Activated effector memory CD4-positive, alpha-beta T cell treated with anti-CD3 and anti-CD28 coated beads, Interleukin-2, amount 50 U/mL, for 16 hours (primary cell): ENCODE results near the gene KRT86.

Experiments
- DNase-seq: peaks from one replicate; pipeline ENCODE4 v3.0.0-alpha.2; 2020

KRT86 gene

DNA sequence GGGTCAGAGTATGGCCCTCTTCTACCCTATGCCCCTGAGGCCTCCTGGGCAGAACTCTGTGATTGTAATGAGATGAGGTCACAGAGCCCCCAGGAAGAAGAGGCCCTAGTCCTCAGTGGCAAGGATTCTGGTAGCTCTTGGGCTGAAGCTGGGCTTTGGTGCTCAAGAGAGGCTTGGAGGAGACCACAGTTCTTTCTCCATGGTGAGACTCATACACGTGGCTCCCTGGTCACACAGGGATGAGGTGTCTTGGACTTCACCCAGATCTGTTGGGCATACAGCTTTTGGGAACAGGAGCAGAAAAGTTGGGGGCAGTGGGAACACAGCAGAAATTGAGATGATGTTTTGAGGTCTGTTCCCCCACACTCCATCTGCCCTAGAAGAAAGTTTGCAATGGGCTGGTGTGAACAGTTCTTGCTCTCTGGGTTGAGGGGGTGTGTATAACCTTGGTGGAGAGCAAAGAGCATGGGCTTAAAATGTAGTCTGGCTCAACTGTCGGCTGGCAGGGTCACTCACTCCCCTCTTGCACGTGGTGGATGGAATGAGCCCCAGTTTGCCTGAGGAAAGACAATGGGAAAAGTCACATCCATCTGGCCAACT is at the start of gene KRT86:
Gene KRT86 (plus strand): TSS at position 125 of the 600 bp plus-strand sequence. CDS start 27,272 bp downstream, outside the sequence.
- no peak for DNase-seq

DNA sequence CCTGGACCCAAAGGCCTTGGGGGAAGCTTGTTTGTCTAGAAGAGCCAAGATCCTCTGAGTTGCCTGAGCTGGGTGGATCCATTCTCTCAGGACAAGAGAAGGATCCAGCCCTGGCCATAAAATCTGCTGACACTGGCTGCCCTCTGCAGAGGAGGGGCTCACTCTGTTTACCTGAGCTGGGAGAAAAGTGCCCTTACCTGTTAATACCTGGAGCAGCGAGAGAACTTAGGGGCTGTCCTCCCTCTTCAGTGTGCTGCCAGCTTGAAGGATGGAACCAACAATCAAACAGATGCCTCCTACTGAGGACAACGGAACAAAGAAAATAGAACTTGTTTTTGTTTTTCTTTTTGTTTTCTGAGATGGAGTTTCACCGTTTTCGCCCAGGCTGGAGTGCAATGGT is 48.7 kb upstream of the KRT86 start:
- no peak for DNase-seq

DNA sequence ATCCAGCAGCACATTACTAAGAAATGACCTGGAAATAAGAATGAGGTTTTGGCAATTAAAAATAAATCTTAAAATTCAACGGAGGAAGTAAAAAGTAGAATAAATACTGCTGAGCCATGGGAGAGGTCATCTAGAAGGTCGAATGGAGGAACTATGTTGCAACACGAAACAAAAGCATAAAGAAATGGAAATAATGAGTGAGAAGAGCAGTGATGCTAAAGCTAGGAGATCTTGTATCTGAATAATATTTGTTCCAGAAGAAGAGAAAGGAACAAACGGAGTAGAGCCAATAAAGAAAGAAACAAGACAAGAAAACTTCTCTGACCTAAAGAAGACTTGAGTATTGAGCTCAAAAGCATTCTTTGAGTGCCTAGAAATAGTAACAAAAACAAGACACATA is 48.0 kb upstream of the KRT86 start:
- DNase-seq, result no peak

DNA sequence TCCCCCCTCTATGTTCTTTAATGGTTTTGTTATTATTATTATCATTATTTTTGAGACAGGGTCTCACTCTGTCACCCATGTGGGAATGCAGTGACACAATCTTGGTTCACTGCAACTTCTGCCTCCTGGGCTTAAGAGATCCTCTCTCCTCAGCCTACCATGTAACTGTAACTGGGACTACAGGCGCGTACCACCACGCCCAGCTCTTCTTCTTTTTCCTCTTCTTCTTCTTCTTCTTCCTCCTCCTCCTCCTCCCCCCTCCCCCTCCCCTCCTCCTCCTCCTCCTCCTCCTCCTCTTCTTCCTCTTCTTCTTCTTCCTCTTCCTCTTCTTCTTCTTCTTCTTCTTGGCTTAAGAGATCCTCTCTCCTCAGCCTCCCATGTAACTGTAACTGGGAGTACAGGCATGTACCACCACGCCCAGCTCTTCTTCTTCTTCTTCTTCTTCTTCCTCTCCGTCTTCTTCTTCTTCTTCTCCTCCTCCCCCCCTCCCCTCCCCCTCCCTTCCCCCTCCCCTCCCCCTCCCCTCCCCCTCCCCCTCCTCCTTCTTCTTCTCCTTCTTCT is 46.8 kb upstream of the KRT86 start:
- DNase-seq, result no peak

DNA sequence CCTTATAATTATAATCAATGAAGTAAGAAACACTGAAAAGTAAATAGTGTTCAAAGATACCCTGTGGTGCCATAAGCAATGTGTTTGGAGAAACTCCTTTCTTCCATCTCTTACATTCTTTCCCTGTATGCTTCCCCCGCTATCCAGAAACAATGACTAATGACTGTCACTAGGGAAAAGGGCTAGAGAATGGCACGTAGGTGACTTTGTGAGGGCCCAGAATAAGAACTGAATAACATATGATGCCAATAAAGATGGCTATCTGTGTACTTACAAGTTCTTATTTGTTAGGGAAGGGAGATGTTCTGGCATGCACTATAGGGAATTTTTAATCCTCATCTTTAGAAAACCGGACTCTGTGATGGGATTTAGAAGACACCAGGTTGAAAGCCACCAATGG is 46.1 kb upstream of the KRT86 start:
- DNase-seq, result no peak

DNA sequence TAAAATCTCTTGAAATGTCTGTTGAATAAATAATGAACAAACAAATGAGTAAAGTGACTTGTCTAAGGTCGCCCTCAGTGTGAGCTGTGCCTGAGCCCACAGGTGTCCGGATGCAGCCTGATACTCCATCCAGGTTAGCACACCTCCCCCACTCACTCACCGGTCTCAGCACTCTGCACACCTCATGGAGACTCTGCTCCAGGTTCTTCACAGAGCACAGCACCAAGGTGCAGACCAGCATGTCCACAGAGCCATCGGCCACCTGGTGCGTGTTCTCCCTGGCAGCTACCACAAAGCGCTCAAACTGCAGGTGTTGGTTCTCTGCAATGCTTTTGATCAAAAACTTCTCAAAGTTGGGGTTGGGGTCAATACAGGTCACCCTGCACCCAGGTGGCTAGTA is 45.5 kb upstream of the KRT86 start:
- no peak for DNase-seq

DNA sequence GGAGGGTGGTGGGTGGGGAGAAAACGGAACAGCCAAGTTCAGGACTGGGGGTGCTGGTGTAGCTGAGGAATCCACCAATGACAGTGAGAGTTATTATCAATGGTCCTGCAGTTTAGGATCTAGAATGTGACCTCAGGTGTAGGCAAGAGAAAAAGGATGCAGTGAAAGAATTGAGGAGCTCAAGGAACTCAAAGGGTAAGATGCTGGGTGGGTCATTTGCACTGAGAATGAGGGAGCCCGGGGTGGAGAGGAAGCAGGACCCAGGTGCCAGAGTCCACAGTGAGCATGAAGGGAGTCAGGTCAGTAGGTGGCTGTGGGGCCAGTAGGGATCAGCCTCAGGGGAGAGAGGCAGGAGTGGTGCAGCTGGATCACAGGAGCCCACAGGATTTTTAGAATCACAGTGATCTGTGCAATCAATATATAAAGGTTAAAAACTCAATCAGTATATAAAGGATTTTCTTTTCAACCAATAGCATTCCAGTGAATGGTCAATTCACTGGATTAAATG is 44.6 kb upstream of the KRT86 start:
- DNase-seq, result no peak

DNA sequence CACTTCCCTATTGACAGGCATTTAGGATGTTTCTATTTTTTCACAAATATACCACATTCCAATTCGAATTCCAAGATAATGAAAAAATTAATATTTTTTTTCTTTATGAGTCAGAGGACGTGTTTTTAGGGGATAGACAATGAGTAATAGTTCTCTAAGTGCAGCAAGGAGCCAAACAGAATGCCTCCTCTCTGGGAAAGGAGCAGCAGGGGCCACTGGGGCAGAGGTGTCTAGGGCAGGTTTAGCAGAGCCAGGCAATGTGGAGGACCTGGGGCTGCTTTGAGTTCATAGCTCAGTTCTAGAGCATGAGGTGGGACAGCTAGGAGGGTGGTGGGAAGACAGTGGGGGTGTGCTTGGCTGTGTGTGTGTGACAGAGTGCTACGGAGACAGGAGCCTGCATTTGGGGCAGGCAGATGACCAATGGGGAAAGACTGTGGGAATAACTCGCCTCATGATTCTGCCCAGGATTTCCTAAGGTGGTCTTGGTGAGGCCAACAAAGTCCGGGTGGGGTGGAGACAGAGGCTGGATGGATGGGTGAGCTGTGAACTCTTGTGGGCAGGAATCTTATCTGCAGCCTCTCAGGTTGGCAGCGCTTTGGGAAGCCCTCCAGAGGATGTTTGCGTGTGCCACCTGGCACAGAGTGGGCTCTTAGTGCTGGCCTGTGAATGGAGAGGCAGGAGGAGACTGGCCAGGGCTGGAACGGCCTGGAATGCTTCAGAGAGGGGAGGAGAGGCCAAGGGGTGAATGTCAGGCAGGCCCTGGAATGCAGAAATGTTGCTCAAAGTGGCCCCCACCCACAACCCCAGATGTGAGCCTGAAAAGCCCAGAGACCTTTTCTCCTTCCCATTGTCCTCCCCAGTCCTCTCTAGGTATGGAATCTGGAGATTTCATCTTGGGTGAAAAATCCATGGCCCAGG is 43.8 kb upstream of the KRT86 start:
- DNase-seq, result no peak

DNA sequence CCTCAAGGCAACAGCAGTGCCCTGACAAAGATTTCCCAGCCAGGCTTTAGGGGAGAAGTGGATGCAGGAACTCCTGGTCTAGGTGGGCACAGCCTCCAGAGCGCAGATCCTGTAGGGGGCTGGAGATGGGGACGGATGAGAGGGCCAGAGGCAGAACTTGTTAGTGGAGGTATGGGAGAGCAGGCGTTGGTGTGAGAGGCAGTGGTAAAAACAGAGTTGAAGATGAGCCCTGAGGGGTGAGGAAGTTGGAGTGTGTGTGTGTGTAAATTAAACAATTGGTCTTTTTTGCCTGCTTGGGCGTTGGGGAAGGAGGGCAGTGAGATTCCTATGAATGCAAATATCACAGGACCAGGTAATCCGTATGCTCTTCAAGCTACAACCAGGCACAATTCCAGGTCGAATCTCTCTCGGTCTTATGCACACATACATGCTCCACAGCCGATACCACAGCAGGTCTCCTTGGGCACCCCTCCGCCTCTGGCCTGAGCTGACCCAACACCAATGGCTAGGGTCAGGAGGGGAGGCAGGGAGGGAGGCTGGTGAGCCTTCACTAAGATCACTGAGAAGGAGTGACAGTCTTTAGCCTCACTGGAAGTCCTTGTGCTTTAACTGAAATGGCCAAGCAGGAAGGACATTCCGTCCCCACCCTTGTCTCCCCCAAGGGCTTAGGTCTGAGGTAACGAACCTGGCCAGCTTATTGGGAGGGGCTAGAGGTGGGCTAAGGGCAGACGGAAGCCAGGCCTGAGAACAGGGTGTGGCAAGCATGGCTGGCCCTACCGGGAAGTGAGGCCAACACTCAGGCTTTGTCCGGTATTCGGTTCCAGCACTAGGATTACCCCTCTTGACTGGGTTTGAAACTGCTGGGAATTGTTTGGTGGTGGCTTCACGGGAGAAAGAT is 42.9 kb upstream of the KRT86 start:
- no peak for DNase-seq

DNA sequence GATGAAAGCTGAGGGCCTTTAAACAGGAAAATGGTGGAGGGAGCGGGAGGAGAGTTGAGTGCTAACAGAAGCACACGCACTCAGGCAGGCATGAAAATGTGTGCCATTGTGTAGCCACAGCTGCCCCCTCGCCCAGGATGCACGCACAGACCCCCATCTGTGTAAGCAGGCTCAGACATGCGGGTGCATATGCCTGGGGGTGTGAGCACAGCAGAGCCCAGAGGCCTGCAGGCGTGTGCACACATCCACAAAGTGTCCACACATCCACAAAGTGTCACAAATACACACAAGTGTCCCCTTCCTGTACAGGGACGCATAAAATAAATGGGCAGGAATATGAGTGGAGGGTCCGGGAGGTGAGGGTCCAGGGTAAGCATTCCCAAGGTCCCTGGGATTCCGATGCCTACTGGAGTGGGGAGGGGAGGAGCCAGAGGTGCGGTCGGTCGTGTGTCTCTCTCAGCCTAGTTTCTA is 42.2 kb upstream of the KRT86 start:
- no peak for DNase-seq

DNA sequence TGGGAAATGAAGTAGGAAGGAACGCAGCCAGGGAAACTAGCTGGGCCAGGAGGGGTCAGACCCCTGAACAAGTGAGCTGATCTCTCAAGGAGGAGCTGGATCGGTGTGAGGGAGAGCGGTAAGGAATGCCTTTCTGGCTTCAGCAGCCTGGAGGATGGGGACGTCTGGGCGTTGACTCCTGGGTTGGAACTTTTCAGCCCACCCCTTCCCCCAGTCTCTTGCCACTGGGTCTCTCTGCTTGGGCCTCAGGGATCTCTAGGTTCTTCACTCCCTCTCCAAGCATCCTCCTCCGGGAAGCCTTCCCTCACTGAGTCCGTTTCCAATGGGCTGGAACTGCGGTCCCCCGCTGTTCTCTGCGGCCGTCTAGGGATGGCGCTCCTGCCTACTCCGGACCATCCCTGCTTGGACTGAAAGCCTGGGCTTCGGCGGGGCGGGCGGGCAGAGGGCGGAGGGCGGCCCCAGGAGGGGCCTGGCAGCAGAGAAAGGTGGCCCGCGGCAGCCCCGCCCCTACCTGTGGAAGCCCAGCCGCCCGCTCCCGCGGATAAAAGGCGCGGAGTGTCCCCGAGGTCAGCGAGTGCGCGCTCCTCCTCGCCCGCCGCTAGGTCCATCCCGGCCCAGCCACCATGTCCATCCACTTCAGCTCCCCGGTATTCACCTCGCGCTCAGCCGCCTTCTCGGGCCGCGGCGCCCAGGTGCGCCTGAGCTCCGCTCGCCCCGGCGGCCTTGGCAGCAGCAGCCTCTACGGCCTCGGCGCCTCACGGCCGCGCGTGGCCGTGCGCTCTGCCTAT is 41.6 kb upstream of the KRT86 start, which contains the start of gene KRT7:
Gene KRT7 (plus strand): TSS at position 570 of the 788 bp plus-strand sequence. CDS start 54 bp downstream, at position 624.
- DNase-seq, result no peak

DNA sequence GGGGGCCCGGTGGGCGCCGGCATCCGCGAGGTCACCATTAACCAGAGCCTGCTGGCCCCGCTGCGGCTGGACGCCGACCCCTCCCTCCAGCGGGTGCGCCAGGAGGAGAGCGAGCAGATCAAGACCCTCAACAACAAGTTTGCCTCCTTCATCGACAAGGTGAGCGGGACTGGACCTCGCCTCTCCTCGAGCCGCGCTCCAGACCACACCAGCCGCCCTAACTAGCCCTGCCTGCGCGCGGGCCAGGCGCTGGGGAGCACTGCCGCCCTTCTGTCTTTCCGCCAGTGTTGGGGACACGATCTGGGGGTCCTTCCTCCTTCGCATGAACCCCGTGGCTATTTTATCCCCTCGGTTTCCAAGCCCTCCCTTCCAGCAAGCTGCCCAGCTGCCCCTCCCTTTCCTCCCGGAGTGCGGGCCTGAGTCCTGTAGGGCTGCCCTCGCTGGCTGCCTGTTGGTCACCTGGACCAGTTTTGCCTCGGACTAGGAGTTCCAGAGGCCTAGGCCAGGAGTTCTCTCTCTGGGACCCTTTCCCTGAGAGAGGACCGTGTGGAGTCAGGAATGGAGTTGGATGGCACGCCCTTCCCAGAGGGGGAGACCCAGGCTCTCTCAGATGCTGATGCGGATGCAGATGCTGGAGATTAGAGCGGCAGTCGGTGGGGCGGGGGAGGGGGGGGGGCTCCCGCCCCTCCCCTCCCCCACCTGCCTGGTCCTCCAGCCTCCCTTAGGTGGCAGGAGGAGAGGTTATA is 40.8 kb upstream of the KRT86 start:
- no peak for DNase-seq

DNA sequence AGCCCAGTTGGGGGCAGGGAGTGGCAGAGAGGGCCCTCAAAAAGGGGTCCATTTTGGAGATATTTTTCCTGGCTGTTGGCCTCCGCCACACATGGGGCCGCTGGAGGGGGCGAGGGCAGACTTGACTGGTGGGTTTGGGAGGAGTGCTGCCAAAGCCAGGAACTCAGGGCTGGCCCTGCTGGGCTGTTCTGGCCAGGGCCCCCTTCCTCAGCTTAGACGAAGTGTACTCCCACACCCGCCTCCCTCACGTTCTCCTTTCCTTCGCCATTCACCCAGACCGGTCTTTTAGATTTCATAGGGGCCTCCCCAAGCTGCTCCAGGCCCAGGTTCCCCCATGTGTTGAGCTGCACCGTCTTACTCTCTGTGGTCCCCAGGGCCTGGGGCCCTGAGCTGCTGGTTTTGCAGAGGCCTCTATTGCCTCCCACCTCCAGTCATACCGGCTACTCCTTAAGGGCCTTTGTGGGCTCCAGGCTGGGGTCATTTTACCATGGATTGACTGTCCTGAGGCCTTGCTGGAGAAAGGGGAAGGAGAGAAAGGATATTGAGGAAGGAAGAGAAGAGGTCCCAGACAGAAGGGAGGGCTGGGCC is 40.1 kb upstream of the KRT86 start:
- DNase-seq, result no peak

DNA sequence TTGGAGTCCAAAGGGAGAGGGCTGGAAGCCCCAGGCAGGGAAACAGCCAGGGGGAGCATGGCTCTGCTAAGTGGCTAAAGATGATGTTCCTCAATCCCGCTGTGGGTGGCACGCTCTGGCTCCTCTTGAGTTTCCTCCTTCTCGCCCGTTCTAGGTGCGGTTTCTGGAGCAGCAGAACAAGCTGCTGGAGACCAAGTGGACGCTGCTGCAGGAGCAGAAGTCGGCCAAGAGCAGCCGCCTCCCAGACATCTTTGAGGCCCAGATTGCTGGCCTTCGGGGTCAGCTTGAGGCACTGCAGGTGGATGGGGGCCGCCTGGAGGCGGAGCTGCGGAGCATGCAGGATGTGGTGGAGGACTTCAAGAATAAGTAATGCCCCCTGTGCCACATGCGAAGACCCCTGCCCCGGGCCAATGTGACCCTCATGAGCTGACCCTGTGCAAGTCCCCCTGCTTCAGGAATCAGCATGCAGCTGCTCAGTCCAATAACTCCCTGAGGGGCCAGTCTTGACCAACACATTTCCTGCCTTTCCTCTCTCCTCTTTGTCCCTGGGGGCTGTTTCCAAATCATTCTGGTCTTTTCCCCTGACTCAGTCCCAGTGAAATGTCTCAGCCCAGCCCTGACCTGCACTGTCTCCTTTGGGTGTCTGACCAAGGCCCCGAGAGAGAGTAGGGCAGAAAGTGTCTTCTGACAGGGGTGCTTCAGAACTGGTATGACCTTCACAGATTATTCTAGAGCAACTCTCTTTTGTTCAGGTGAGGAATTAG is 39.3 kb upstream of the KRT86 start:
- peak; percentile 34 for DNase-seq

DNA sequence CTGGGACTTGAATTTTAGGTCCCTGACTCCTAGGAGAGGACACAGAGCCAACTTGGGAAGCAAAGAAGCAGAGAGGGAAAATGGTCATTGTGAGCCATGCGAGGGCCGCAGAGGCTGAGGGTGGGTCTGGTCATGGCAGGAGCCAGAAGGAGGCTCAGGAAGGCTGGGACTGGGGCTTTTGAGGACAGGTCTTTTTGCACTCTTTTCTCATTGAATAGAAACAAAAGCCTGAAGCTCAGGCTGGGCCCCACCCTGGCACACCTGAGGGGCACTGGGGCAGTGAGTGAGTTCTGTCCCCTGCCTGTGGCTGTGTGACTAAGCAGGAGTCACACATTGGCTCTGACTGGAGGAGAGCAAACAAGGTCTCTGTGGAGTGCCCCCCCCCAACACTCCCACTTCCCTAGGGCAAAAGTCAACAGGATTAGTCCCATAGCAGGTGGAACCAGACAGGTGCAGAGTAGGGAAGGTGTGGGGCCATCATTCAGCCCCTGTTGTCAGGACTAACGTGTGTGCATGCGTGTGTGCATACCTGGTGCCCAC is 38.6 kb upstream of the KRT86 start:
- DNase-seq, result peak; percentile 47

DNA sequence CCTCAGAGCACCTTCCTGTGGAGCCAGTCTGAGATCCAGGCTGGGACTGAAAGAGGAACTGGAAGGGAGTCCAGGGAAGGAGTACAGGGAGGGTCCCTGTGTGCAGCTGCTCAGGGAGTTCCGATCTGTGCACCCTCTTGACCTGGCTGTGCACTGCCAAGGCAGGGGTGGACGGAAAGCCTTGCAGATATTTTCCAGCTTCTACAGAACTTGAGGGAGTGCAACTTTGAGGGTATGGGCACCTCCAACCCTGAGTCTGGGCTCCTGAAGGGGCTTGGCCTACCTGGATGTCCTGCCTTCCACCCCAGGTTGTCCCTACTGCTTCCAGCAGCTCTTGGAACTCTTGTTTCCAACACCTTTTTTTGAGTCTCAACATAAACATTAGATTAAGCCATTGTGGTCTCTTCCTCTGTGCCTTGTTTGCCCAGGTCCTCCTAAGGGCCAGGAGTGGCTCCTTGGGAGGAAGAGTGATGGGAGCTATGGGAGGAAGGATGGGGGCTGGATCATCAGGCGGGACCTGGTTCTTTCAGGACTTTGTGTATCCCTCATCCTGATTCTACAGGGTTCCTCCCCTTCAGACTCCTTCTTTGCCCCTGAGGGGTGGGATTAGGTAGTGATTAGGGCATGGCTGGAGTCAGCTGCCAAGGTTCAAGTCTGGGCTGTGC is 37.9 kb upstream of the KRT86 start:
- peak; percentile 31 for DNase-seq

DNA sequence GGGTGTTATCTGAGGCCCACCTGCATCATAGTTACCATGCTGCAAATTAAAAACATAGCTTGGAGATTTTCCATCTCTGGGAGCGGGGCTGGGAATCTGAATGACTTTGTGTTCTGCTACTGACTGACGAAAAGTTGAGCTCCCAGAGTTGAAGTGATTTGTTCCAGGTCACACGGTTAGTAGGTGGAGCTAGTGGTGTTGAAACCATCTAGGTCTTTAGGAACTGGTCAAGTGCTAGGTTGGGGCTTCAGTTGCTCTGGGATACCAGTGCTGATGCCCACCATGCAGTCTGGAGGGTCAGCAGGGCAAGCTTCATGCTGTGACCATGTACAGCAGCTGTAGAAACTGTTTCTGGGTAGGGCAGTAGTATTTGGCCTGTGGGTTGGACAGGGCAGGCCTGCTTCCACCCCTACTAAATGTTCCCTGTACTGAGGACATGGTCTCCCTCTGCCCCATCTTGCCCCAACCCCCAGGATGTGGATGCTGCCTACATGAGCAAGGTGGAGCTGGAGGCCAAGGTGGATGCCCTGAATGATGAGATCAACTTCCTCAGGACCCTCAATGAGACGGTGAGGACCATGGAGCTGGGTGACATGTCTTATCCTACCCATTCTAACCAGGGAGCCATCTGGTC is 36.1 kb upstream of the KRT86 start:
- peak; percentile 17 for DNase-seq

DNA sequence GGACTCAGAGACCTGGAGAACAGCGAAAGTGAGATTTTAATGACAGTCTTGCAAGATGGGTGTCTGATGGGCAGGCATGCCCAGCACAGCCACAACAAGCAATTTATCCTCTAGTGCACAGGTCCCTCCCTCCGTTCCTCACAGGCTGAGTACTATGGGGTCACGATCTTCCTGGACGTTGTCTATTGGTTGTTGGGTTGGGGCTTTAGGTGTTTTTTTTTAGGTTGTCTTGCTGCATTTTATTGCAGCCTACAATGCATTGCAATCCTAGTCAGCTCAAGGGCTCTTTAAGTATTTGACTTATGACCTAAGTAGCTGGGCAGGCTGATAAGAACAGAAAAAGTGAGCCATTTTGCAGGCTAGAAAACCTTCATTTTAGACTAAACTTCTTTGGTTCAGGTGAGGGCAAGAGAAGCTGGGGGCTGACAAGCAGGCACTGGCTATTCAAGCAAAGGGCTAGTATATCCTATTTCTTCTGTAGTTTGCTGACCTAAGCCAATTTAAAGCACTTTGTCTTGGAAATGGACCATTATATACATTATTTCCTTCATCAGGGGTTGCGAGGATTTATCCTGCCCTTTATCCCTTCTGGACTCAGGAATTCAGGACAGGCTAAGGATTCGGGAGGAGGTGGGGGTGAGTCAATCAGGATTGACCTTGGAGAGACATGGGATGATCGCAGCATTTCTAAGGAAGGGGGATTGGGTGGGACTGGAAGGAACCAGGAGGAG is 35.4 kb upstream of the KRT86 start:
- DNase-seq, result peak; percentile 9
